Endodermal cell (in vitro differentiated cells): ENCODE measurements around the gene SMIM14. TPM values are rescaled to one million over a fixed set of nuclear protein-coding genes. Genes with fewer than 3 reads are reported as not detected.

Source experiments
- DNase-seq: peaks from one replicate; pipeline ENCODE4 v3.0.0-alpha.2; 2017
- H3K27ac ChIP-seq: 2 replicates; pipeline ENCODE4 v1.5.1; 2013; ENCODE audit warnings: mild to moderate bottlenecking, low read depth, low read length, moderate library complexity
- H3K27me3 ChIP-seq: 2 replicates; pipeline ENCODE4 v1.6.1; 2013; ENCODE audit warnings: mild to moderate bottlenecking, low read length, moderate library complexity; ENCODE audit not compliant: insufficient read depth, control insufficient read depth, poor library complexity, severe bottlenecking
- H3K36me3 ChIP-seq: 2 replicates; pipeline ENCODE4 v1.7.0; 2013; ENCODE audit warnings: mild to moderate bottlenecking, low read length, moderate library complexity; ENCODE audit not compliant: control insufficient read depth, insufficient read depth
- H3K4me1 ChIP-seq: one replicate; pipeline ENCODE4 v1.7.0; 2013; ENCODE audit warnings: low read length; ENCODE audit not compliant: control insufficient read depth, insufficient read depth
- H3K4me3 ChIP-seq: 2 replicates; pipeline ENCODE4 v1.5.1; 2013; ENCODE audit warnings: mild to moderate bottlenecking, low read length, moderate library complexity
- H3K9ac ChIP-seq: 2 replicates; pipeline ENCODE4 v1.6.1; 2013; ENCODE audit warnings: mild to moderate bottlenecking, low read length, moderate library complexity; ENCODE audit not compliant: poor library complexity, severe bottlenecking; ENCODE audit errors: extremely low read depth
- H3K9me3 ChIP-seq: 2 replicates; pipeline ENCODE4 v1.6.1; 2013; ENCODE audit warnings: mild to moderate bottlenecking, low read length, moderate library complexity; ENCODE audit not compliant: control insufficient read depth
- H3K27ac Mint-ChIP-seq: 2 replicates; pipeline ENCODE4 v1.8.0; 2020; ENCODE audit warnings: mixed read lengths
- H3K27me3 Mint-ChIP-seq: 2 replicates; pipeline ENCODE4 v1.8.0; 2021; ENCODE audit warnings: mild to moderate bottlenecking, mixed read lengths; ENCODE audit not compliant: insufficient read depth
- H3K36me3 Mint-ChIP-seq: 2 replicates; pipeline ENCODE4 v1.8.0; 2020; ENCODE audit warnings: low read depth, mixed read lengths
- H3K4me1 Mint-ChIP-seq: 2 replicates; pipeline ENCODE4 v1.8.0; 2020; ENCODE audit warnings: mixed read lengths
- H3K4me3 Mint-ChIP-seq: 2 replicates; pipeline ENCODE4 v1.8.0; 2020; ENCODE audit warnings: mild to moderate bottlenecking, moderate library complexity, mixed read lengths
- H3K9me3 Mint-ChIP-seq: 2 replicates; pipeline ENCODE4 v1.8.0; 2020; ENCODE audit warnings: mild to moderate bottlenecking, mixed read lengths
- WGBS, 2 experiments: methylation state at CpG; one replicate each; pipeline versions ENCODE4 v1.1.5 to v1.1.7; 2013; ENCODE audit warnings: missing lambda C conversion rate in 2 of 2, mixed read lengths in 1 of 2; ENCODE audit not compliant: insufficient coverage in 1 of 2, insufficient read length in 1 of 2; 5-methylcytosine and 5-hydroxymethylcytosine counted together
- total RNA-seq, 2 donors: library from RNA; stranded (reverse); fragmentation: NEBNext Ultra II Directional in 1 of 2; extraction: Animal tissue kit (Norgen Biotek cat#: 25700) in 1 of 2; gene quantifications; 2 replicates in 1 of 2; 3 replicates in 1 of 2; pipeline ENCODE4 v1.2.1, GENCODE V29; 2021
- TF ChIP-seq, protein P1 (sequence below): fragments of 200-600 bp; sonication (generic); conservative IDR thresholded peaks from 2 replicates; pipeline ENCODE4 v1.5.0; 2021; ENCODE audit warnings: antibody characterized with exemption, mild to moderate bottlenecking

Gene SMIM14
- total RNA-seq, 2 donors from 2014 or later, result 24.3 to 24.6 TPM

DNA sequence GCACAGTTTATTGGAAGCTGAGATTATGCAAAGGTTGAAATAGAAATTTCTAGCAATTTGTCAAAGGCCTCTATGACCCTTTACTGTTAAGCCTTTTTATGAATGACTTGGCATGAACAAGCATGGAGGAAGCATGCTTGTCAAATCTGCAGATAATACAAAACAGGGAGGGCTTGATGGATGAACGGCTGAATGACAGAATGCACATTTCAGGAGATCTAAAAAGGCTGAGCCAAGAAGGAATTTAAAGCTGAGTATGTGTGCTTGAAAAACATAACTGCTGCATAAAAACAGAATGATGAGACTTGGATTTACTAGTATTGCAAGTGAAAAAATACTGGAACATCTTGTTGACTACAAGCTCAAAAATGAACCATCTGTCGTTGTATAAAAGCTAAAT lies 30.2 kb upstream of the SMIM14 start:
- no peak overlapping the region for H3K4me3 Mint-ChIP-seq
- H3K27ac Mint-ChIP-seq, result no peak overlapping the region
- peaks cover 17% of the 10 kb centered on the region for H3K4me1 Mint-ChIP-seq
- H3K36me3 ChIP-seq, result no peaks in the 10 kb centered on the region
- H3K27ac ChIP-seq, result no peak overlapping the region
- WGBS, 2 experiments, result 81 to 95% methylated on average over 1 to 2 of the region's 2 CpGs
- no peaks in the 10 kb centered on the region for H3K4me1 ChIP-seq
- H3K36me3 Mint-ChIP-seq, result no peaks in the 10 kb centered on the region
- peaks cover 5% of the 10 kb centered on the region for H3K9me3 Mint-ChIP-seq
- no peaks in the 10 kb centered on the region for H3K27me3 Mint-ChIP-seq
- no peaks in the 10 kb centered on the region for H3K27me3 ChIP-seq
- TF ChIP-seq, protein P1, sequence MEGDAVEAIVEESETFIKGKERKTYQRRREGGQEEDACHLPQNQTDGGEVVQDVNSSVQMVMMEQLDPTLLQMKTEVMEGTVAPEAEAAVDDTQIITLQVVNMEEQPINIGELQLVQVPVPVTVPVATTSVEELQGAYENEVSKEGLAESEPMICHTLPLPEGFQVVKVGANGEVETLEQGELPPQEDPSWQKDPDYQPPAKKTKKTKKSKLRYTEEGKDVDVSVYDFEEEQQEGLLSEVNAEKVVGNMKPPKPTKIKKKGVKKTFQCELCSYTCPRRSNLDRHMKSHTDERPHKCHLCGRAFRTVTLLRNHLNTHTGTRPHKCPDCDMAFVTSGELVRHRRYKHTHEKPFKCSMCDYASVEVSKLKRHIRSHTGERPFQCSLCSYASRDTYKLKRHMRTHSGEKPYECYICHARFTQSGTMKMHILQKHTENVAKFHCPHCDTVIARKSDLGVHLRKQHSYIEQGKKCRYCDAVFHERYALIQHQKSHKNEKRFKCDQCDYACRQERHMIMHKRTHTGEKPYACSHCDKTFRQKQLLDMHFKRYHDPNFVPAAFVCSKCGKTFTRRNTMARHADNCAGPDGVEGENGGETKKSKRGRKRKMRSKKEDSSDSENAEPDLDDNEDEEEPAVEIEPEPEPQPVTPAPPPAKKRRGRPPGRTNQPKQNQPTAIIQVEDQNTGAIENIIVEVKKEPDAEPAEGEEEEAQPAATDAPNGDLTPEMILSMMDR, result no peak
- H3K4me3 ChIP-seq, result no peak overlapping the region
- no peak overlapping the region for H3K9ac ChIP-seq
- H3K9me3 ChIP-seq, result no peaks in the 10 kb centered on the region
- no peak for DNase-seq

DNA sequence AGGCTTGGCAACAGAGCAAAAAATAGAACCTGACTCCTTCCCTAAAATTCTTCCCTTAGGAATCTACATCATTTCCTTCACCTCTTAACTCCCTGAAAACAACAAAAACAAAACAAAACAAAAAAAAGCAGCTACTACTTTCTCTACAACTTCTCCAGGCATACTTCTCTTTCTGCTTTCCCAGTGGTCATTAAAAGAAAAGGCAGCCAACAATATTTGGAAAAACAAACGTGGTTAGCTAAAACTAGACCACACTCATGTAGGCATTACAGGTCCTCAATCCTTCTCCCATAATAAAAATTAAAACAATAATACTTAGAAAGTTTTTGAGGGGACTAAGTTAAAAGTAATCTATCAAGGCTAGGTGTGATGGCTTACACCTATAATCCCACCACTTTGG lies 29.0 kb upstream of the SMIM14 start:
- TF ChIP-seq, protein P1, result no peak
- Histone ChIP-seq H3K4me1 (no peaks in the 10 kb centered on the region), H3K9ac (no peak overlapping the region), H3K9me3 (no peaks in the 10 kb centered on the region), H3K27me3 (no peaks in the 10 kb centered on the region), H3K4me3 (no peak overlapping the region), H3K27ac (no peak overlapping the region), H3K36me3 (no peaks in the 10 kb centered on the region)
- WGBS, 2 experiments, result 75% methylated on average over 1 of the region's 1 CpG; no CpG with 5 or more reads in 1 of the 2 experiments
- H3K27ac Mint-ChIP-seq, result no peak overlapping the region
- no peaks in the 10 kb centered on the region for H3K27me3 Mint-ChIP-seq
- H3K36me3 Mint-ChIP-seq, result no peaks in the 10 kb centered on the region
- DNase-seq, result no peak
- H3K9me3 Mint-ChIP-seq, result peaks cover 5% of the 10 kb centered on the region
- H3K4me1 Mint-ChIP-seq, result peaks cover 16% of the 10 kb centered on the region
- no peak overlapping the region for H3K4me3 Mint-ChIP-seq

DNA sequence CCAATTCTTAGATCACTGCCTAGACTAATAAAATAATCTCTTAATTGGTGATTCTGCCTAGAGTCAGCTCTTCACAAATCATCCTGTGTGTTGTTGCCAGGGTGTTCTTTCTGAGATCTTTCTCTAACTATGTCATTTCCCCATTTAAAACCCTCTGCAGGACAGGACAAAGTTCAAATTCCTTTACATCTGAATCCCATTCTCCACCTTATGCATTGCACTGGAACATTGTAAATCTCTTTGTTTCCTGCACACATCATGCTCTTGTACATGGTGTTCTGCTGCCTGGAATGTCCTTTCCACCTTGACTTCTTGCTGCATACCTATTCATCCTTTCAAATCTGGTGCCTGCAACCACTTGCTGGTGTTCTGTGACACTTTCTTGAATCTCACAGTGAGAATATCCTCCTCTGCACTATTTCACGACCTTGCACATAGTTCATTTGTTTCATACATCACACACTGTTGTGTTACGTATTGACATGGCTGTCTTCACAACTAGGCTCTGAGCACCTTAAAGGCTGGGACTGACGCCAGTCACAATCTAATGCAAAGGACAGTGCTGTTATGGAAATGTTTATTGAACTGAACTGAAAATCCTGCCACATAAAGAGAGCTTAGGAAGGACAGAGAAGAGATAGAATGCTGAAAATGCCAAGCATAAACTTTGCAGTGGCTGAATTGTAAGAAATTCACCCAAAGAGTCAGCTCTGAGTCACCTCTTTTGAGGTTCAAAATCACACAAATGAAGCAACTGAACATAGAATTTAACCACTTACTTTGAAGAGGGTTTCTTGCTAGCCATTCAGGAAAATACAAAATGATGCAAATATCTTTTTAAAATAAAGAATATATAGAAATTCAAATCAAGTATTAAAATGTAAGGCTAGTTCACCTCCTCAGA lies 26.4 kb upstream of the SMIM14 start:
- H3K36me3 Mint-ChIP-seq, result no peaks in the 10 kb centered on the region
- no peaks in the 10 kb centered on the region for H3K27me3 Mint-ChIP-seq
- 89 to 91% methylated on average over 2 to 3 of the region's 3 CpGs for WGBS, 2 experiments
- no peaks in the 10 kb centered on the region for H3K9me3 Mint-ChIP-seq
- no peaks in the 10 kb centered on the region for H3K9me3 ChIP-seq
- H3K27ac ChIP-seq, result no peak overlapping the region
- no peak for DNase-seq
- no peaks in the 10 kb centered on the region for H3K36me3 ChIP-seq
- no peak overlapping the region for H3K9ac ChIP-seq
- H3K4me3 Mint-ChIP-seq, result no peak overlapping the region
- no peaks in the 10 kb centered on the region for H3K27me3 ChIP-seq
- H3K27ac Mint-ChIP-seq, result no peak overlapping the region
- H3K4me3 ChIP-seq, result no peak overlapping the region
- TF ChIP-seq, protein P1, result no peak
- no peaks in the 10 kb centered on the region for H3K4me1 ChIP-seq
- H3K4me1 Mint-ChIP-seq, result peaks cover 9% of the 10 kb centered on the region
